ENCODE results near the gene AQP9. TPM values are rescaled to one million over a fixed set of nuclear protein-coding genes. Genes with fewer than 3 reads are reported as not detected.

AQP9 gene
- total RNA-seq, 1 donor from 2014 or later, result 2.1 TPM

DNA sequence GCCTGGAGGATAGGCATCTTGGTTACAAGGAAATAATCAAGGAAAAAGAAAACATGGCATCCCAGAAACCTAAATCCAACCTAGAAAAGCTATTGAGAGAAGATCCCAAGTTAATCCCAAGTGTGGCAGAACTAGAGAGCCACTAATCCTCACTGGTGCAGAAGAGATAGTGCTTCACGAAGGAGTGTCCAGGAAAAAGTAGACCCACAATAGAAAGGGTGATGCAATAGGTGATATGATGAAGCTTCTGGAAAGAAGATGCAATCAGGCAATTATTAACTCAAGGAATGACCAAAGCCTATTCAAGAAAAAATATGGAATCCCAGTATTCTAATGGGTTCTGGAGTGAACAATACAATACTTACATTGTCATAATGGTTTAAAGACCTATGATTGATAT, 95.2 kb downstream of the AQP9 start:
- H3K9me3 ChIP-seq (ENCODE audit: control insufficient read depth in 3 of 3, low read length in 3 of 3), result no peaks in the 10 kb centered on the region
- peaks cover 14 to 23% (median 18%) of the 10 kb centered on the region in 3 donors for H3K4me1 ChIP-seq (ENCODE audit: control insufficient read depth in 3 of 3, insufficient read depth in 3 of 3, low read length in 3 of 3)
- no peaks in the 10 kb centered on the region for H3K27me3 ChIP-seq (ENCODE audit: control insufficient read depth in 3 of 3, insufficient read depth in 3 of 3, low read length in 3 of 3)
- H3K36me3 ChIP-seq (ENCODE audit: control insufficient read depth in 3 of 3, insufficient read depth in 3 of 3, low read length in 3 of 3), result no peaks in the 10 kb centered on the region
- no peak overlapping the region for H3K27ac ChIP-seq (ENCODE audit: low read depth, low read length)
- H3K4me3 ChIP-seq (ENCODE audit: low read length in 3 of 3), result no peak overlapping the region
- no peak overlapping the region for H3K9ac ChIP-seq (ENCODE audit: low read depth in 1 of 3, low read length in 3 of 3)

Small RNAs within 50 kb of the gene (small RNA-seq; reads per million reads assigned to genes)
- not detected for gene MTCO3P23

Other genes with a start within 250 kb of the AQP9 start
- 11.0 TPM for gene ALDH1A2, start 72.7 kb upstream of the AQP9 start, total RNA-seq